HG02938 (cell line): ENCODE data around the gene UCP2.

Experiments used
- ATAC-seq: cut with Tn5 transposase; IDR thresholded peaks from one replicate; pipeline ENCODE4 v1.9.1; 2021; ENCODE audit warnings: mild to moderate bottlenecking, moderate library complexity; ENCODE audit not compliant: unreplicated experiment

UCP2 gene

GRCh38 chr11:73982595-73982989, at the start of gene UCP2:
Gene UCP2 (minus strand): TSS chr11:73982843. CDS start chr11:73978378, 4,465 bp downstream.
- peak; percentile 43 for ATAC-seq

GRCh38 chr11:74030723-74031676, 48.4 kb upstream of the UCP2 start:
- ATAC-seq, result no peak

GRCh38 chr11:74025467-74026166, 43.0 kb upstream of the UCP2 start:
- no peak for ATAC-seq

GRCh38 chr11:74024261-74025029, 41.8 kb upstream of the UCP2 start:
- ATAC-seq, result no peak

GRCh38 chr11:74023276-74023675, 40.6 kb upstream of the UCP2 start:
- no peak for ATAC-seq

GRCh38 chr11:74022546-74022945, 39.9 kb upstream of the UCP2 start:
- ATAC-seq, result no peak

GRCh38 chr11:74021998-74022397, 39.4 kb upstream of the UCP2 start:
- ATAC-seq, result no peak

- peak; percentile 44 for ATAC-seq
These were observed 37.9 kb upstream of the UCP2 start for GRCh38 chr11:74020539-74020938.

GRCh38 chr11:74019860-74020259, 37.2 kb upstream of the UCP2 start:
- no peak for ATAC-seq

- ATAC-seq, result no peak
These were observed 36.6 kb upstream of the UCP2 start for GRCh38 chr11:74019104-74019738.

- ATAC-seq, result no peak
These were observed 35.8 kb upstream of the UCP2 start for GRCh38 chr11:74018331-74019005.

GRCh38 chr11:74017631-74018030, 35.0 kb upstream of the UCP2 start:
- no peak for ATAC-seq

- no peak for ATAC-seq
These were observed 33.5 kb upstream of the UCP2 start for GRCh38 chr11:74015919-74016684.

GRCh38 chr11:74014880-74015279, 32.2 kb upstream of the UCP2 start:
- no peak for ATAC-seq

- ATAC-seq, result no peak
These were observed 30.5 kb upstream of the UCP2 start for GRCh38 chr11:74013141-74013540.

- no peak for ATAC-seq
These were observed 29.6 kb upstream of the UCP2 start for GRCh38 chr11:74012074-74012809.

- peak; percentile 85 for ATAC-seq
These were observed 28.9 kb upstream of the UCP2 start for GRCh38 chr11:74011360-74012073.
